ENCODE data around the gene RHOU.
A peak's percentile ranks its signal among the peaks of the same experiment; 100 is the strongest.
"Not testable (repeated sequence)": the region's sequence is repeated elsewhere in the genome, so short reads cannot be mapped to it uniquely, and the experiment has no call there.

The RHOU gene

GRCh38 chr1:228734881-228735801 lies at the start of gene RHOU:
Gene RHOU, plus strand, starts transcription at chr1:228735479. Its CDS starts 264 bp downstream, at chr1:228735743.
- DNase-seq, result no peak

- no peak for DNase-seq
Observed at GRCh38 chr1:228687587-228687986, 47.7 kb upstream of the RHOU start.

- DNase-seq, result no peak
Observed at GRCh38 chr1:228689255-228689654, 46.0 kb upstream of the RHOU start.

- DNase-seq, result no peak
Observed at GRCh38 chr1:228691211-228691610, 44.1 kb upstream of the RHOU start.

GRCh38 chr1:228691926-228692325 lies 43.4 kb upstream of the RHOU start:
- peak; percentile 9 for DNase-seq

GRCh38 chr1:228694447-228694846 lies 40.8 kb upstream of the RHOU start:
- DNase-seq, result not testable (repeated sequence)

- DNase-seq, result no peak
Observed at GRCh38 chr1:228695015-228695955, 40.0 kb upstream of the RHOU start.

GRCh38 chr1:228697207-228698016 lies 37.9 kb upstream of the RHOU start:
- peak; percentile 44 for DNase-seq

- no peak for DNase-seq
Observed at GRCh38 chr1:228698017-228698329, 37.3 kb upstream of the RHOU start.

- no peak for DNase-seq
Observed at GRCh38 chr1:228702433-228702832, 32.8 kb upstream of the RHOU start.

GRCh38 chr1:228706305-228706704 lies 29.0 kb upstream of the RHOU start:
- no peak for DNase-seq

- no peak for DNase-seq
Observed at GRCh38 chr1:228717081-228717480, 18.2 kb upstream of the RHOU start.

GRCh38 chr1:228721407-228721806 lies 13.9 kb upstream of the RHOU start:
- no peak for DNase-seq

- no peak for DNase-seq
Observed at GRCh38 chr1:228723287-228723686, 12.0 kb upstream of the RHOU start.

GRCh38 chr1:228723921-228724320 lies 11.4 kb upstream of the RHOU start:
- no peak for DNase-seq

- no peak for DNase-seq
Observed at GRCh38 chr1:228725178-228725577, 10.1 kb upstream of the RHOU start.

GRCh38 chr1:228727681-228728171 lies 7.6 kb upstream of the RHOU start:
- no peak for DNase-seq

- no peak for DNase-seq
Observed at GRCh38 chr1:228732426-228732825, 2.9 kb upstream of the RHOU start.

- no peak for DNase-seq
Observed at GRCh38 chr1:228733576-228733975, 1.7 kb upstream of the RHOU start.

- no peak for DNase-seq
Observed at GRCh38 chr1:228735871-228736586, 750 bp downstream of the RHOU start.

- DNase-seq, result no peak
Observed at GRCh38 chr1:228736844-228737445, 1.7 kb downstream of the RHOU start.
